Upper lobe of right lung (tissue), 1 donor: ENCODE measurements around the gene CDCA7L. TPM values are rescaled to one million over a fixed set of nuclear protein-coding genes. Genes with fewer than 3 reads are reported as not detected.

Source experiments
- ATAC-seq: fragments of 200-7000 bp; cut with Tn5 transposase; one replicate; pipeline ENCODE4 v1.9.1; 2020; ENCODE audit warnings: mild to moderate bottlenecking, moderate library complexity
- DNase-seq: peaks from one replicate; pipeline ENCODE4 v3.0.0-alpha.2; 2020
- H3K27ac ChIP-seq: fragments of 200-600 bp; one replicate; pipeline ENCODE4 v1.8.0; 2022
- H3K27me3 ChIP-seq: fragments of 200-600 bp; one replicate; pipeline ENCODE4 v1.8.0; 2022; ENCODE audit warnings: mild to moderate bottlenecking
- H3K36me3 ChIP-seq: fragments of 200-600 bp; one replicate; pipeline ENCODE4 v1.8.0; 2022
- H3K4me1 ChIP-seq: fragments of 200-600 bp; one replicate; pipeline ENCODE4 v1.8.0; 2022
- H3K4me3 ChIP-seq: fragments of 200-600 bp; one replicate; pipeline ENCODE4 v1.8.0; 2022; ENCODE audit warnings: mild to moderate bottlenecking
- H3K9me3 ChIP-seq: fragments of 200-600 bp; one replicate; pipeline ENCODE4 v1.8.0; 2022
- intact Hi-C: fragments of 100-400 bp; cut with DNase I; formaldehyde crosslinking; loops from one replicate; pipeline ENCODE4 v1.11.0; 2022
- total RNA-seq: library from RNA; stranded (reverse); fragmentation: NEBNext Ultra II Directional; extraction: Animal tissue kit (Norgen Biotek cat#: 25700); gene quantifications from one replicate; pipeline ENCODE4 v1.2.1, GENCODE V29; 2021
- TF ChIP-seq, protein P1 (sequence below): fragments of 200-600 bp; IDR thresholded peaks from one replicate; pipeline ENCODE4 v1.8.0; 2022; ENCODE audit warnings: antibody characterized with exemption
- donor health status: DM: no; HTN: yes; CAD: no; lungs with severe emphysema.

Gene CDCA7L
- total RNA-seq, 1 donor from 2014 or later, result 41.2 TPM

DNA sequence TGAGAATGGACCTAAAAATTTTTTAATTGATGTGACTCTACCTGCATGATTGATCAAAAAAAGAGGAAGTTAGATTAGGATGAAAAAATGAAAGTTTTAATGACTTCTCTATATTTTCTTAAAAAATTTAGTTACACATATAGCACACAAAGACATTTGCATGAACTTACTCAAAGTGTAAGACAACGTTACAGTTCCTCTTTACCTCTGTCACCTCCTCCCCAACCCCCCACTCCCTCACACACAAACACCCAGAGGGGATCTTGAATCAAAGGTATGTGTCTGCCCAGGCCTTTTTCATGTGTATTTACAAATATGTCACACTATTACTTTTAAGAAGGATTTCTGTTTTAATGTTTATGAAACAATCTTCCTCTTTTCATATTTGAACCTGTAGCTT is 20.6 kb upstream of the CDCA7L start:
- Histone ChIP-seq H3K4me1 (no peaks in the 10 kb centered on the region), H3K4me3 (no peak overlapping the region), H3K27me3 (no peaks in the 10 kb centered on the region), H3K36me3 (no peaks in the 10 kb centered on the region), H3K27ac (no peak overlapping the region), H3K9me3 (no peaks in the 10 kb centered on the region)
- TF ChIP-seq, protein P1, sequence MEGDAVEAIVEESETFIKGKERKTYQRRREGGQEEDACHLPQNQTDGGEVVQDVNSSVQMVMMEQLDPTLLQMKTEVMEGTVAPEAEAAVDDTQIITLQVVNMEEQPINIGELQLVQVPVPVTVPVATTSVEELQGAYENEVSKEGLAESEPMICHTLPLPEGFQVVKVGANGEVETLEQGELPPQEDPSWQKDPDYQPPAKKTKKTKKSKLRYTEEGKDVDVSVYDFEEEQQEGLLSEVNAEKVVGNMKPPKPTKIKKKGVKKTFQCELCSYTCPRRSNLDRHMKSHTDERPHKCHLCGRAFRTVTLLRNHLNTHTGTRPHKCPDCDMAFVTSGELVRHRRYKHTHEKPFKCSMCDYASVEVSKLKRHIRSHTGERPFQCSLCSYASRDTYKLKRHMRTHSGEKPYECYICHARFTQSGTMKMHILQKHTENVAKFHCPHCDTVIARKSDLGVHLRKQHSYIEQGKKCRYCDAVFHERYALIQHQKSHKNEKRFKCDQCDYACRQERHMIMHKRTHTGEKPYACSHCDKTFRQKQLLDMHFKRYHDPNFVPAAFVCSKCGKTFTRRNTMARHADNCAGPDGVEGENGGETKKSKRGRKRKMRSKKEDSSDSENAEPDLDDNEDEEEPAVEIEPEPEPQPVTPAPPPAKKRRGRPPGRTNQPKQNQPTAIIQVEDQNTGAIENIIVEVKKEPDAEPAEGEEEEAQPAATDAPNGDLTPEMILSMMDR, result no peak
- intact Hi-C loops, result no loop called here
- ATAC-seq (no peak), DNase-seq (no peak)

DNA sequence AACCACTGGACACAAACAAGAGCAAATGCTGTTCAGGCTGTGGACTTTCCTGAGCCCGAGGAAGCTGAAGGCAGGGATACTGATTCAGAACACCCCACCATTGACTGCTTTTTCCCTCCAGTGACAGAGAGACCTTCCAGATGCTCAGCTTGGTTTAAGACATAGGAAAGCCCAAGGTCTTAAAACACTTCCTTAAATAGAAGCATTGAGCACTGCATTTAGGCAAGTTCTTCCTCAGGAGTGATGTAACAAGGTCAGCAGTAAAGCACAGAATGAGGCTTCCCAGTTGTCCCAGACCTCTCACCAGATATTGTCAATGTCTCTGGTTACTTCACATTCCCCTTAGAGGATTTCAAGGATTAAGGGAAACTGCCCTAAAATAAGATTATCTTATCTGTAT is 19.6 kb upstream of the CDCA7L start:
- H3K4me3 ChIP-seq, result no peak overlapping the region
- ATAC-seq, result peak; percentile 60
- intact Hi-C loops, result no loop called here
- H3K4me1 ChIP-seq, result no peaks in the 10 kb centered on the region
- H3K9me3 ChIP-seq, result no peaks in the 10 kb centered on the region
- no peaks in the 10 kb centered on the region for H3K36me3 ChIP-seq
- H3K27ac ChIP-seq, result no peak overlapping the region
- H3K27me3 ChIP-seq, result no peaks in the 10 kb centered on the region
- TF ChIP-seq, protein P1, result no peak
- no peak for DNase-seq

DNA sequence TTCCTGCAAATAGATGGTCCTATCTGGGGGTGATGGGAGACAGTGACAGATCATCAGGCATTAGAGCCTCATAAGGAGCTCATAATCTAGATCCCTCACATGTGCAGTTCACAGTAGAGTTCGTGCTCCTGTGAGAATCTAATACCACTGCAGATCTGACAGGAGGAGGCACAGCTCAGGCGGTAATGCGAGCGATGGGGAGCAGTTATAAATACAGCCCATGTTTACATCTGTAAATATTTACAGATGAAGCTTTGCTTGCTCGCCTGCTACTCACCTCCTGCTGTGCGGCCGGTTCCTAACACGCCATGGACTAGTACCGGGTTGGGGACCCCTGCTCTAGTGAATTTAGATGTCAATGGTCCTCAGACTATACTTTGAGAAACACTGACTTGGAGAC is 17.0 kb upstream of the CDCA7L start:
- no peak for ATAC-seq
- no peaks in the 10 kb centered on the region for H3K4me1 ChIP-seq
- intact Hi-C loops, result no loop called here

DNA sequence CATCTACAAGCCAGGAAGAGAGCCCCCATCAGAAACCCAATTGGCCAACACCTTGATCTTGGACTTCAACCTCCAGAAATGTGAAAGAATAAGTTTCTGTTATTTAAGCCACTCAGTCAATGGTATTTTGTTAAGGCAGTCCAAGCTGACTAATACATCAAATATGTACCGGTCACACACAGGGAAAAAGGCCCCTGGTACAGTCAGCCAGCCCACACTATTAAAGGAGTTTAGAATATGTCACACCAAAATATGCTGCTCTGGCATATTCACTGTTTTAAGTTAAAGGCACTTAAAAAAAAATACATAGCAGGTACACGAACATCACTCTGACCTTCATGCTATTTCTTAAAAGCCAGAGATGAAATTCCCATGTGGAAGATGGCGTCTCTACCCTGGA is 15.2 kb upstream of the CDCA7L start:
- no peak for ATAC-seq
- intact Hi-C loops, result no loop called here
- TF ChIP-seq, protein P1, result no peak

More for the DNA sequence above, 17.0 kb upstream of the CDCA7L start:
- Histone ChIP-seq H3K27ac (no peak overlapping the region), H3K9me3 (no peaks in the 10 kb centered on the region), H3K4me3 (no peak overlapping the region), H3K36me3 (no peaks in the 10 kb centered on the region), H3K27me3 (no peaks in the 10 kb centered on the region)
- TF ChIP-seq, protein P1, result no peak
- no peak for DNase-seq

GRCh38 chr7:21959387-21959776 is 13.7 kb upstream of the CDCA7L start:
- intact Hi-C loops, result no loop called here
- no peak overlapping the region for H3K27ac ChIP-seq
- H3K27me3 ChIP-seq, result no peaks in the 10 kb centered on the region
- DNase-seq (no peak), ATAC-seq (no peak)
- TF ChIP-seq, protein P1, result no peak
- no peaks in the 10 kb centered on the region for H3K4me1 ChIP-seq
- H3K36me3 ChIP-seq, result no peaks in the 10 kb centered on the region
- H3K4me3 ChIP-seq, result no peak overlapping the region
- no peaks in the 10 kb centered on the region for H3K9me3 ChIP-seq

More for the DNA sequence above, 15.2 kb upstream of the CDCA7L start:
- Histone ChIP-seq H3K36me3 (no peaks in the 10 kb centered on the region), H3K27me3 (no peaks in the 10 kb centered on the region), H3K4me3 (no peak overlapping the region), H3K4me1 (no peaks in the 10 kb centered on the region), H3K27ac (no peak overlapping the region), H3K9me3 (no peaks in the 10 kb centered on the region)
- no peak for DNase-seq

DNA sequence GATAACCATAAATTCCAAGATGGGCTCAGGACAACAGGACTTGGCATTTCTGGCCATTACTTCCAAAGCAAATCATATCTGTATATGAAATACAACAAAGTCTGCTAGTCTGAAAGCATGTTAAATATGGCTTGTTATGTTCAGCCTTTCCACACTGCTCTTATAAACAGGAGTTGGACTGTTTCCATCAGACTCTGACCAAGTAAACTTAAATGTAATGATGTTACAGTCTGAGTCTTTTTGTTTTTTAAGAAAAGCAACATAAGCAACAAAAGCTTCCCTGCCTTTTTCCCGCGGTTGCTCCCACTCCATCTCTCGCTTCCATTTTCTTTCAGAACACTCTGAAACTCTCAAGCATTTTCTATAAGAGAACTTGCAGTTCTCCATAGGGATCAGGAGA is 8.1 kb upstream of the CDCA7L start:
- Histone ChIP-seq H3K4me1 (no peaks in the 10 kb centered on the region), H3K27me3 (no peaks in the 10 kb centered on the region), H3K27ac (no peak overlapping the region), H3K4me3 (no peak overlapping the region), H3K36me3 (no peaks in the 10 kb centered on the region), H3K9me3 (no peaks in the 10 kb centered on the region)
- no peak for DNase-seq
- no peak for ATAC-seq
- intact Hi-C loops, result no loop called here
- TF ChIP-seq, protein P1, result no peak
